ENCODE results near the gene CCDC106. TPM values are rescaled to one million over a fixed set of nuclear protein-coding genes. Genes with fewer than 3 reads are reported as not detected.

CCDC106 gene
- total RNA-seq, 2 experiments from 2014 or later, result 1.7 to 1.8 TPM

DNA sequence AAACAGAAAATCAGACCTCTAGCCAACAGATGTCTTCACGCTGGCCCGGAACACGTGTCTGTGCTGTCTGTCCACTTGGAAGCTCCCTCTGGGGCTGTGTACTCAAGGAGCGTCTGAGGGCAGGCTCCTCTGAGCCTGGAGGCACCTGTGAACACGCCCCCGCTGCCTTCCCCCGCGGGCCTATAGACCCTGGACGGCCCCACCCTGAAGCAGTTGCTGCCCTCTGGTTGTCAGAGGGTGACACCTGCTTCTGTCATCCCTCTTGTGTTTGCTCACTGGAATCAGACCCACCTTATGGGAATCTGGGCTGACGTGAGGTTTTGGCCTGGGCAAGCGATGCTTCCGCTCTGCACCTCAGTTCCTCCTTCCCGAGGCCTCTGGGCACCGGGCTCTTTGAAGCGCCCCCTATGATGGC, 46.2 kb downstream of the CCDC106 start:
- H3K36me3 ChIP-seq (ENCODE audit: insufficient read depth, low read length), result peaks cover 57% of the 10 kb centered on the region
- no peaks in the 10 kb centered on the region for H3K27me3 ChIP-seq (ENCODE audit: control insufficient read depth in 1 of 2, insufficient read depth in 2 of 2, low read length in 2 of 2)
- Mint-ChIP-seq H3K27ac (no peak overlapping the region), H3K27me3 (no peaks in the 10 kb centered on the region), H3K4me3 (no peak overlapping the region), H3K4me1 (ENCODE audit: low read depth) (no peaks in the 10 kb centered on the region), H3K9me3 (no peaks in the 10 kb centered on the region), H3K36me3 (ENCODE audit: low read depth) (peaks cover 72% of the 10 kb centered on the region)
- POLR2A ChIA-PET, result no interaction called here
- TF ChIP-seq CTCF (IDR thresholded peaks at IDR 0.05), result no peak
- DNase-seq (no peak), ATAC-seq (ENCODE audit: poor library complexity) (no peak)
- intact Hi-C loops (cut with DNase I, micrococcal nuclease), result loop anchor here in 1 of 2 experiments (1.0 kb wide), 1 partner anchor 9 kb away; no protein-coding TSS in a partner anchor
- H3K27ac ChIP-seq (ENCODE audit: low read depth in 1 of 2, low read length in 2 of 2), result no peak overlapping the region
- CTCF ChIA-PET, result no interaction called here
- H3K9me3 ChIP-seq (ENCODE audit: control insufficient read depth in 1 of 2, insufficient read depth in 1 of 2, low read length in 2 of 2), result no peaks in the 10 kb centered on the region
- no peak overlapping the region for H3K4me3 ChIP-seq (ENCODE audit: low read length)
- H3K4me1 ChIP-seq (ENCODE audit: insufficient read depth, low read length), result no peaks in the 10 kb centered on the region

DNA sequence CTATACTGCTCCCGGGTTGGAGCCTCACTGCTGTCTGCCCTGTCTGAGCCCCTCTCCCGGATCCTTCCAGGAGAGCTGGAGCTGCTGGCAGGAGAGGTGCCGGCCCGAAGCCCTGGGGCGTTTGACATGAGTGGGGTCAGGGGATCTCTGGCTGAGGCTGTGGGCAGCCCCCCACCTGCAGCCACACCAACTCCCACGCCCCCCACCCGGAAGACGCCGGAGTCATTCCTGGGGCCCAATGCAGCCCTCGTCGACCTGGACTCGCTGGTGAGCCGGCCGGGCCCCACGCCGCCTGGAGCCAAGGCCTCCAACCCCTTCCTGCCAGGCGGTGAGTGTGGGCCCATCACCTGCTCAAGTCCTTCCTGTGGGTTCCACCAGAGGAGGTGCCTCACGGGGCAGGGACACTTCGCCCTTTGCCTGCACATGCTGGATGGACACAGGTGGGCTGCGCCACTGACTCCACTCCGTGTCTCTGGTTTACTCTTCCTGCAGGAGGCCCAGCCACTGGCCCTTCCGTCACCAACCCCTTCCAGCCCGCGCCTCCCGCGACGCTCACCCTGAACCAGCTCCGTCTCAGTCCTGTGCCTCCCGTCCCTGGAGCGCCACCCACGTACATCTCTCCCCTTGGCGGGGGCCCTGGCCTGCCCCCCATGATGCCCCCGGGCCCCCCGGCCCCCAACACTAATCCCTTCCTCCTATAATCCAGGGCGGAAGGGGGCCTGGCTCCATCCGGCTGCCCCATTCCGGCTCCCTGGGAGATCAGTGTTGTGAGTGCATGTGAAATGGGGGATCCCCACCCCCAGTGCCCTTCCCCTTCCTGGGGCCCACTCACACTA, 46.9 kb downstream of the CCDC106 start:
- H3K4me1 Mint-ChIP-seq (ENCODE audit: low read depth), result no peaks in the 10 kb centered on the region
- peaks cover 51% of the 10 kb centered on the region for H3K36me3 ChIP-seq (ENCODE audit: insufficient read depth, low read length)
- intact Hi-C loops (cut with DNase I, micrococcal nuclease), result loop anchor here in 1 of 2 experiments (1.0 kb wide), 1 partner anchor 10 kb away; no protein-coding TSS in a partner anchor

DNA sequence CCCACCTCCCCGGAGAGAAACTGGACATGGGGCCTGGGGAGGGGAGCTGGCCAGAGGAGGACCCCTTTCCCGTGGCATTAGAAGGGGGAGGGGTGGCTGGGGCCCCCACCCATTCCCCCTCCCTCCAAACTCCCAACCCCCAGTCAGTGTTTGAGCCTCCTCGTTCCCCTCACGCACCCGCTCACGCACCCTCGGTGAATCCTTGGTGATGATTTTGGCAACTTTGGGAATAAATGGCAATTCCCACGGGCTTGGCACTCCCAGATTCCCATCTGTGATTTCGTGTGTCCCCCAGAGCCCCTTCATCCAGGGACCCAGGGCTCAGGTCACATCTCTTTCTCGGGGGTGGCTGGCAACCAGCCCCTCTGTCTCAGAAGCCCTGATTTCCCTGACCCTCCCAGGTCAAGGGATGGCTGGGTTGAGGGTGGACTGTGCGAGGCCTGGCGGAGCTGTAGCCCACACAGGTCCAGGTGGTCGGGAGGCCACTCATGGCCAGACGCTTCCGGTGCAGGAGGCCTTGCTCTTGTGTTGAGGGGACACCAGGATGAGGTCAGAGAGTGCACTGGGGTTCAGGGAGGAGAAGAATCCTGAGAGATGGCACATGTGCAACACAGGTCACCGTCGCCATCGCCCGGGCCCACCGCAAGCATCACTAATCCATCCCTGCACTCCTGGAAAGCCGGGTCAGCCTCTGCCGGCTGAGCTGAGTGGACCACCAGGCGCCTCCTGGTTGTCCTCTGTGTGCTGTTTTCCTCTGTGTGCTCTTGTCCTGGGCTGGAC, 47.7 kb downstream of the CCDC106 start:
- Histone ChIP-seq H3K4me1 (ENCODE audit: insufficient read depth, low read length) (no peaks in the 10 kb centered on the region), H3K36me3 (ENCODE audit: insufficient read depth, low read length) (peaks cover 43% of the 10 kb centered on the region), H3K4me3 (ENCODE audit: low read length) (no peak overlapping the region), H3K27me3 (ENCODE audit: control insufficient read depth in 1 of 2, insufficient read depth in 2 of 2, low read length in 2 of 2) (no peaks in the 10 kb centered on the region), H3K27ac (ENCODE audit: low read depth in 1 of 2, low read length in 2 of 2) (no peak overlapping the region), H3K9me3 (ENCODE audit: control insufficient read depth in 1 of 2, insufficient read depth in 1 of 2, low read length in 2 of 2) (no peaks in the 10 kb centered on the region)
- ChIA-PET POLR2A (no interaction called here), CTCF (no interaction called here)
- Mint-ChIP-seq H3K4me1 (ENCODE audit: low read depth) (no peaks in the 10 kb centered on the region), H3K4me3 (no peak overlapping the region), H3K27me3 (no peaks in the 10 kb centered on the region), H3K9me3 (no peaks in the 10 kb centered on the region), H3K27ac (no peak overlapping the region), H3K36me3 (ENCODE audit: low read depth) (peaks cover 65% of the 10 kb centered on the region)
- DNase-seq (no peak), ATAC-seq (ENCODE audit: poor library complexity) (no peak)
- TF ChIP-seq CTCF (IDR thresholded peaks at IDR 0.05), result no peak
- intact Hi-C loops (cut with DNase I, micrococcal nuclease), result no loop called here

More for the DNA sequence above, 46.9 kb downstream of the CCDC106 start:
- ChIA-PET CTCF (no interaction called here), POLR2A (no interaction called here)
- no peaks in the 10 kb centered on the region for H3K4me1 ChIP-seq (ENCODE audit: insufficient read depth, low read length)
- H3K9me3 ChIP-seq (ENCODE audit: control insufficient read depth in 1 of 2, insufficient read depth in 1 of 2, low read length in 2 of 2), result no peaks in the 10 kb centered on the region
- peaks cover 69% of the 10 kb centered on the region for H3K36me3 Mint-ChIP-seq (ENCODE audit: low read depth)
- H3K27ac Mint-ChIP-seq, result no peak overlapping the region
- DNase-seq (no peak), ATAC-seq (ENCODE audit: poor library complexity) (no peak)
- H3K27ac ChIP-seq (ENCODE audit: low read depth in 1 of 2, low read length in 2 of 2), result no peak overlapping the region
- H3K9me3 Mint-ChIP-seq, result no peaks in the 10 kb centered on the region
- H3K27me3 Mint-ChIP-seq, result no peaks in the 10 kb centered on the region
- TF ChIP-seq CTCF (IDR thresholded peaks at IDR 0.05), result no peak
- no peak overlapping the region for H3K4me3 Mint-ChIP-seq
- no peak overlapping the region for H3K4me3 ChIP-seq (ENCODE audit: low read length)
- H3K27me3 ChIP-seq (ENCODE audit: control insufficient read depth in 1 of 2, insufficient read depth in 2 of 2, low read length in 2 of 2), result no peaks in the 10 kb centered on the region
